ENCODE results near the gene C19orf25. TPM values are rescaled to one million over a fixed set of nuclear protein-coding genes. Genes with fewer than 3 reads are reported as not detected.

Gene C19orf25
- 24.9 and 31.6 TPM in 2 replicates for total RNA-seq

DNA sequence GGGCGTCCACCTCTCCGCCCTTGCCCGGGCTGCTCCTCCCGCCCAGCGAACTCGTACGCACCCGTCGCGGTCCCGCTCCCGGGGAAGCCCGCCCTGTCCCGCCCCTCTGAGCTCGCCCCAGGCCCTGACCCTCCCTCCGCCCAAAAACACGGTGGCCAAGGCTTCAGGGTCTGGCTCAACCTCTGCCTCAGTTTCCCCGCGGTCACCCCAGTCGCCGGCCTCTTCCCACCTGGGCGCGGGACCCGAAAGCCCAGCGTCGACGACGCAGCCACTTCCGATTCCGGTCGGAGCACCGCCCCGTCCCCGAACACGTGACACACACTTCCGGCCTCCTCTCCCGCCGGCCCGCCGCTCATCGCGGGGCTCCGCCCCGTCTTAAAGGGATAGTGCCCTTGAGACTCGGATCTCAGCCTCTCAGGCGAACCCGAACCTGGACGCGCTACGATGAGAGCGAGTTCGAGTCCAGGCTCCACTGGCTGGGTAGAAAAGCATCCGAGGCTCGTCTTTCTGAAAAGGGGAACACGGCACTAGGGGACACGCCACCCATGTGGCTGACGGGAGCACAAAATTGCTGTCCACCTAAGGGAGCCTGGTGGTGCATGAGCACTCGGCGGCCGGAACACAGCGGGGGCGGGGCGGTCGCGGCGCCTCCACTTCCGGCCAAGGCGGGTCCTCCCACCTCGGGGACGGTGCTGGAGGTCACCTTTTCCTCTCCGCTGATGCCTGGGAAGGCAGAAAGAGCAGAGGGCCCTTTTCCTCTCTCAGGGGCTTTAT lies at the start of gene C19orf25:
C19orf25 (minus strand) TSS at position 282 of the 774 bp plus-strand sequence. CDS start 312 bp downstream, outside the sequence.

DNA sequence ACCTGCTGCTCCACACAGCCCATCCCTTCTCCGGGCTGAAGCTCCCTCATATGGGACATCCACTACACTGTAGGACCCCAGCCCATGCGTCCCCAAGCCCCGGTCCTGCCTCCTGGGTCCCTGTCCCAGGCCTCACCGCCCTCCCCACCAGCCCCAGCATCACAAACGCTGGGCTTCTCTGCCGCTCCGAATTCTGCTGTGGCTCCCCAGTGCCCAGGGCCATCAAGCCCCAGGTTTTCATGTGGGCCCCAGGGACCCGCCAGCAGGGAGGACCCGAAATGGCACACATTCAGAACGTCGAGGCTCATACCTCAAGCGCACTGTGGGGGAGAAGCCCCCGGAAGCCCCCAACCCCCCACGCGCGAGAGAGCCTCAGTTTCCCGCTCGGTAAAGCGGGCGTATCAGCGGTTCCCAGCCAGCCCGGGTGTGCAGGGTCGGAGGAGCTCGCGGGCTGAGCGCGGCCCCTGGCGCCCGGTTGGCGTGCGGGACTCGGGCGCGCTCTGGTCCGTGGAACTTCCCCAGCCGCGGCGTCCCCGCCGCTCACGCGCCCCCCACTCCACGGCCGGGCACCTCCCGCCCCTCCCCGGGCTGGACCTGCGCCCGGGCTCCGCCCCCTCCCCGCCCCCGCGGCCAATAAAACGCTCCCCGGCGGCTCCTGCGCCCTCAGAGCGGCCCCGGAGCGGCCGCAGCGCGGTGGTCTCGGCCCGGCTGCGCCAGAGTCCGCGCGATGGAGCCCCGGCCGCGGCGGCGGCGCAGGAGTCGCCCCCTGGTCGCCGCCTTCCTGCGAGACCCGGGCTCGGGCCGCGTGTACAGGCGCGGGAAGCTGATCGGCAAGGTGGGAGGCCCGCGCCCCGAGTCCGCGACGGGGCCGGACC lies 44.6 kb upstream of the C19orf25 start, which contains the start of gene PLK5:
PLK5 (plus strand) TSS at position 666 of the 875 bp plus-strand sequence. CDS start 2,920 bp downstream, outside the sequence.

DNA sequence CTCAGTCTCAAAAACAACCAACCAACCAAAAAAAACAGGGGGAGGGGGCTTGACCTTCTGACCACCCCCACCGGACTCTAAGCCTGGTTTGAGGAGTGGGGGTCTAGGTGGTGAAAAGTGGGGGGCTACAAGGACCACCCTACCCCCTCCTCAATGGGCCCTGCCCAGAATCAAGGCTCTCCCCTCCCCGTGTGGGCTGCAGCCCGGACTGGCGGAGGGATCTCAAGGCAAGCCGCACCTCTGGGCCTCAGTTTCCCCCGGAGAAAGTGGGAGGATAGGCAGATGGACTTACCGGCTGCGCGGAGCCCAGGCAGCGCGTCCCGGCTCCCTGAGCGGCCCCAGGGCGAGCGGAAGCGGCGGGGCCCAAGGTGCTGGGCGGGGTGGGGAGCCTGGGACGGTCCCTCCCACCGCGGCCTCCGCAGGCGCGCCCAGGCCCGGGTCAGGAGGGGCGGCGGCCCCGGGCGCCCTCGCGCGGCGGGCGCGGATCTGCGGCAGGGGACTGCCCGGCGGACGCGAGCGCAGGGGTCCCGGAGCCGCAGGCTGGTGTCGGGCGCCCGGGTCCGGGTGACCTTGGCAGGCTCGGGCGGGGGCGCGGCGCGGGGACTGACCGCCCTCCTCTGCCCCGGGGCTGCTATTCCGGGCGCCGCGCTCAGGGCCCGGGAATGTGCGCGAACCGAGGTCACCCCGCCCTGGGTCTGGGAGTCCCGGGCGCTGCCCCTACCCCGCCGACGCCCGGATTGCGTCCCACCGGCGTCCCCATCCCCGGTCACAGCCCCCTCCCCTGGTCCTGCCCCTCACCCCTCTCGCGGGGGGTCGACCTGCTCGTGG lies 33.9 kb upstream of the C19orf25 start, which contains the start of gene ADAMTSL5:
ADAMTSL5 (minus strand) TSS at position 349 of the 828 bp plus-strand sequence. CDS start 2,076 bp downstream, outside the sequence.

DNA sequence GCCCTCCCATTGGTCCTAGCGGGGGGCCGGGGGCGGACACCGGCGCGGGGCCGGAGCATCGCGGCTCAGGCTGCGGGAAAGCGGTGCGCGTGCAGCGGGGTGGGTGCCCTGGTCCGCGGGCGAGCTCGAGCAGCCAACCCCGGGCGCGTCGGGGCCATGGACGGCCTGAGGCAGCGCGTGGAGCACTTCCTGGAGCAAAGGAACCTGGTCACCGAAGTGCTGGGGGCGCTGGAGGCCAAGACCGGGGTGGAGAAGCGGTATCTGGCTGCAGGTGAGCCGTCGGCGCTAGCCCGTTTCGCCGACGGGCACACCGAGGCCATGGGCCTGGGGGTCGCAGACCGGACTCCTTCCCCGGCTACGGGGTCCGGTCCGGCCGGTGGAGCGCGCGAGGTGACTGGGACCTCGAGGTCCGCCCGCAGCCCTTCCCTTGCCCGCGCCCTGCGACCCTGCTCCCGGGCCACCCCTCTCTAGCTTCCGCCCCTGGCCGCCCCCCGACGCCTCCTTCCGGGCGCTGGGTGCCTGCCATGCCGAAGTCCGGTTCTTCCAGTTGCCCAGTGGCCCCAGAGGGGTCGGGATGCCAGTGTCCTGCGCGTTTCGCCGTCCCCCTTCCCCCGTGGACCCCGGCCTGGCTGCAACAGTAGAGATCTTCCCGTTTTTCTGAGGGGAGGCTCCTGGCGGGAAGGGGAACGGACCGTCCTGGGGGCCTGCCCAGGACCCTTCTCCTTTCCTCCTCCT lies 12.3 kb upstream of the C19orf25 start, which contains the start of gene REEP6:
REEP6 (plus strand) TSS at position 68 of the 735 bp plus-strand sequence; CDS start at position 157, 89 bp downstream.

DNA sequence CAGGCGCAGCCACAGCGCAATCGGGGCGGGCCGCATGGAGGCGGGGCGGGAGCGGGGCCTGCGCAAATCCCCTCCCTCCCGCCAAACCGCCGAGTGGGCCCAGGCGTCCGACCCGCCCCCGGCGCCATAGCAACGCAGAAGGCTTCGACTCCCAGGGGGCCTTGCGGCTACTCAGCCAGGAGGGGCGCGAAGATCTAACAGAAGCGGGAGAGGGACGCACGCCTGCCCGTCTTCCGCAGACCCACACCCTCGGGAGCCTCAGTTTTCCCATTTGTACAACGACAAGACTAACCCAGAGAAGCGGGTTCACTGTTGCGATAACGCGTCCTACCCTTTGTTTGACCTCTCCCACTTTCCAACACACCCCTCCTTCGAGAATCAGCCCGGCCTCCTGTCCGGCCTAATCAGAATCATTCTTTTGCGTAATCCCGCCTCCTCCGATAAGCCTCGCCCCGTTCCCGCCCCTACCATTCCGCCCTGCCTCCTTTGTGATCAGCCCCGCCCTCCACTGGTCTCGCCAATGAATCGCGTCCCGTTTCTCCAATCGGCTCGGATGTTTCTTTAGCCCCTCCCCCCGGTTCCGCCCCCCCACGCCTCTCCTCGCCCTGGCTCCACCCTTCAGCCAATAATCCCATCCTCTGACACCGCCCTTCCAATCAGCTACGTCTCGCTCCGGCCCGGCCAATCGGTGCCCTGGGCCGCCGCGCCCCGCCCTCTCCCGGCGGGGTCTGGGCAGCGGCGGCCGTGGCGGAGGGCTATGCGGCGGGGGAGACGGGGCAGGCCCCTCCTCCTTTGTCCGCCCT lies 11.5 kb upstream of the C19orf25 start, which contains the start of gene PCSK4:
PCSK4 (minus strand) TSS at position 40 of the 803 bp plus-strand sequence; CDS start at position 36, 4 bp downstream.

DNA sequence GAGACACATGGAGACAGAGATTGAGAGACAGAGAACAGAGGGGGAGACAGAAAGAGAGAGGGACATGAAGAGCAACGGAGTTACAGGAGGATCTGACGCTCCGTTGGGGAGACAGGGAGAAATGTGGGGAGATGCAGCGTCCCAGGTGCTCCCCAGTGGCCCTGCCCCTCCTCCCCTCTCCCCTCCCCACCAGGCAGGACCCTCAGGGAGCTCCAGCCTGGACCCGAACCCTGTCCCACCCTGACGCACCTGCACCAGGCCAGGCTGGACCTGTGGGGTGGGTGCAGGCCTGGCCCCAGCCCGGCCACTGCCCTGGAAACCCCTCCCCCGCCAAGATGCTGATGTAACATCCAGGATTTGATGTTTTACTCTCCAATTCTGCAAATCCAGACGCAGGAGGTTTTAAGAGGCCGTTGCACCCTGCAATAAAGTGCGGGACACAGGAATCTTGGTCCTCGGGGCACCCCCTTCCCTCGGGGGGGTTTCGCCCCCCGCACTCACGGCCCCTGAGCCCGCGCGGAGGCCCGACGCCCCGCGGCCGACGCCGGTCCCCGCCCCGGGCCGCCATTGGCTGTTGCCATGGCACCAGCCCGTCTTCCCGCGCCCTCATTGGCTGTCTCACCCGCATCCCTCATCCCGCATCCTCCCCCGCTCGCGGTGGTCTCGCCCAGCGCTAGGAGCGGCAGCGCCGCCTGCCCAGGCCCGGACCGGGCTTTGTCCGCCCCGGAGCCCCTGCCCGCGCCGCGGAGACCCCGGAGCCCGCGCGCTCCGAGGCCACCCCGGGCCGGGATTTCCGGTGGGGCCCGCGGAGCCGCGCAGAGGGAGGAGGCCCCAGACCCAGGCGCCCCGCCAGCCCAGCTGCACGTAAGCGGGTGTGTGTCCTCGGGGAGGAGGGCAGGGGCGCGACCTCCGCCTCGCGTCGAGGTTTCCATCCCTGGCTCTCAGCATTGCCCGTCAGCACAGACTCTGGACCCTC lies 29.3 kb downstream of the C19orf25 start, which contains the start of gene APC2:
APC2 (plus strand) TSS at position 655 of the 976 bp plus-strand sequence. CDS start 2,881 bp downstream, outside the sequence.

DNA sequence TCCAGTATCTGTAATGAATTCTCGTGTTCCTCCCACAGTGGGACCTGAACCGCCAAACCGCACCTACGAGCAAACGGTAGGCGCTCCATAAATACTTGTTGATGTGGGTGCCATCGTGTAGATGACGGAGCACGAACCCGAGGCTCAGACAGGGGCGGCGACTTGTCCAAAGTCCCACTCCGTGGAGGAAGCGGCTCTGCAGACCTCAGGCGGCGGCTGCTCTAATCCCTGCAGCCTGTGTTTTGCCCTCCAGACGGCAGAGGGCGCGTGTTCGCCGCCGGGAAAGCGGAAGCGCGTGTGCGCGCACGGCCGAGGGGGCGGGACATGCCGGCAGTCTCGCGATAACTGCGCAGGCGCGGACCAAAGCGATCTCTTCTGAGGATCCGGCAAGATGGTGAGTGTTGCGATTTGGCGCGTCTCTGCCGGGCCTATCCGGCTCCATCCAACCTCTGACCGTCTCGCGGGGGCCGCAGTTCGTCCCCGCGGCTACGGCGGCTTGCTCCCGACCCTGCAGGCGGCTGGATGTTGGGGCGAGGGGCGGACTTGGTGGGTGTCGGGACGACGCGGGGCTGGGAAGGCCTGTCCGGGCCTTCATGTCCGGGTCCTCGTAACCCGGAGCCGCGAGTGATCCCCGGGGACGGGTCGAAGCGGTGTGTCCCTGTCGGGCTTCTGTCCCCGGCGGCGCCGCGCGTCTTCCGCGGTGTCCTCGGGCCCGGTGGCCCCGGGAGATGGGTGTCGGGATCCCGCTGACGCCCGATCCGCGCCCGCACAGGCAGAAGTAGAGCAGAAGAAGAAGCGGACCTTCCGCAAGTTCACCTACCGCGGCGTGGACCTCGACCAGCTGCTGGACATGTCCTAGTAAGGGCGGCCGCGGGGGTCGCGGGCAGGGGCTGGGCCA lies 40.7 kb downstream of the C19orf25 start, which contains the start of gene RPS15:
RPS15 (plus strand) TSS at position 362 of the 898 bp plus-strand sequence; CDS start at position 392, 30 bp downstream.

Other genes with a start within 250 kb of the C19orf25 start
- 4.2 and 9.7 TPM in 2 replicates for gene CBARP, start 241.2 kb downstream of the C19orf25 start, total RNA-seq
- 16.0 and 31.6 TPM in 2 replicates for gene ATP5F1D, start 237.5 kb downstream of the C19orf25 start, total RNA-seq
- 23.2 and 32.6 TPM in 2 replicates for gene MIDN, start 230.6 kb downstream of the C19orf25 start, total RNA-seq
- 101 and 177 TPM in 2 replicates for gene CIRBP, start 209.9 kb downstream of the C19orf25 start, total RNA-seq
- gene FAM174C, start 203.7 kb downstream of the C19orf25 start, total RNA-seq: 23.8 and 45.4 TPM in 2 replicates
- gene EFNA2, start 193.3 kb downstream of the C19orf25 start, total RNA-seq: not detected in 2 replicates
- 53.2 and 65.3 TPM in 2 replicates for gene NDUFS7, start 95.3 kb downstream of the C19orf25 start, total RNA-seq
- 30.0 and 30.2 TPM in 2 replicates for gene GAMT, start 77.7 kb downstream of the C19orf25 start, total RNA-seq
- gene DAZAP1, start 71.6 kb downstream of the C19orf25 start, total RNA-seq: 39.2 and 75.1 TPM in 2 replicates
- 254 and 522 TPM in 2 replicates for gene RPS15, start 40.8 kb downstream of the C19orf25 start, total RNA-seq
- gene APC2, start 29.1 kb downstream of the C19orf25 start, total RNA-seq: 0.46 and 0.89 TPM in 2 replicates
- gene PCSK4, start 11.1 kb upstream of the C19orf25 start, total RNA-seq: 1.2 and 1.7 TPM in 2 replicates
- gene REEP6, start 12.0 kb upstream of the C19orf25 start, total RNA-seq: 1.7 and 2.4 TPM in 2 replicates
- gene ADAMTSL5, start 33.8 kb upstream of the C19orf25 start, total RNA-seq: 5.0 and 5.4 TPM in 2 replicates
- 0.14 TPM in 1 of 2 replicates, not detected in the other for gene PLK5, start 44.9 kb upstream of the C19orf25 start, total RNA-seq
- gene MEX3D, start 89.1 kb upstream of the C19orf25 start, total RNA-seq: 33.6 and 45.5 TPM in 2 replicates
- gene MBD3, start 113.7 kb upstream of the C19orf25 start, total RNA-seq: 70.7 and 96.9 TPM in 2 replicates
- 34.0 and 45.1 TPM in 2 replicates for gene UQCR11, start 126.2 kb upstream of the C19orf25 start, total RNA-seq
- 72.8 and 154 TPM in 2 replicates for gene TCF3, start 173.4 kb upstream of the C19orf25 start, total RNA-seq